Astrocyte (in vitro differentiated cells and primary cell): ENCODE results near the gene NIPAL3.

ENCODE experiments used
- CTCF ChIP-seq: IDR thresholded peaks from 2 replicates; pipeline ENCODE4 v1.5.1; 2011; ENCODE audit warnings: low read depth, mild to moderate bottlenecking, inconsistent platforms, low read length, moderate library complexity; ENCODE audit not compliant: insufficient read depth
- EZH2 ChIP-seq: IDR thresholded peaks from 2 replicates; pipeline ENCODE4 v1.6.1; 2012; ENCODE audit warnings: mild to moderate bottlenecking, low read length, inconsistent platforms; ENCODE audit not compliant: insufficient read depth

- TF ChIP-seq CTCF: no peak
- no peak for TF ChIP-seq EZH2
These were observed 48.5 kb downstream of the NIPAL3 start for GRCh38 chr1:24463776-24464735.
